ENCODE data around the gene ARID1A. TPM values are rescaled to one million over a fixed set of nuclear protein-coding genes. Genes with fewer than 3 reads are reported as not detected.

Gene ARID1A
- total and polyA plus RNA-seq, 2 of the 4 experiments (the other 2 are of a cell fraction), result 14.0 to 40.7 TPM

- no peaks in the 10 kb centered on the region for H3K27me3 ChIP-seq (ENCODE audit: control insufficient read depth, insufficient read depth, low read length)
- ChIA-PET POLR2A (ENCODE audit: unreplicated experiment) (no interaction called here), CTCF (no interaction called here)
- in situ Hi-C loops (cut with MboI; ENCODE audit: low sequenced_read_pairs), result no loop called here
- H3K4ac ChIP-seq (ENCODE audit: low read depth, low read length), result peak overlapping the region; percentile 34; the same call in 1 of the 2 replicates
- peak overlapping the region; percentile 76 for H3K23ac ChIP-seq (ENCODE audit: low read depth, low read length)
- no peak overlapping the region for H2BK20ac ChIP-seq (ENCODE audit: low read depth, low read length)
- H2BK120ac ChIP-seq (ENCODE audit: low read depth, low read length), result peak overlapping the region; percentile 25; the same call in 1 of the 2 replicates
- WGBS, 2 experiments (ENCODE audit: extremely low coverage in 2 of 2, insufficient read length in 1 of 2), result 93% methylated on average over 2 of the region's 5 CpGs; no CpG with 5 or more reads in 1 of the 2 experiments
- peak overlapping the region; percentile 34; the same call in 1 of the 2 replicates for H3K18ac ChIP-seq (ENCODE audit: low read depth, low read length)
- no peak overlapping the region for H3K9ac ChIP-seq (ENCODE audit: low read depth, low read length)
- no peak overlapping the region for H3K27ac ChIP-seq (ENCODE audit: insufficient read depth, low read length)
- H3K79me1 ChIP-seq (ENCODE audit: low read depth in 1 of 2, low read length in 2 of 2), result peaks cover 4 to 71% of the 10 kb centered on the region in 2 experiments; a peak in 3 of 4 replicates
- H2BK5ac ChIP-seq (ENCODE audit: low read depth, low read length, poor library complexity, severe bottlenecking), result peak overlapping the region; percentile 46
- no peak overlapping the region for H3K4me3 ChIP-seq (ENCODE audit: insufficient read depth, low read depth, low read length)
- H3K4me1 ChIP-seq (ENCODE audit: control insufficient read depth, insufficient read depth, low read length), result peaks cover 46% of the 10 kb centered on the region
- peaks cover 38% of the 10 kb centered on the region for H3K9me1 ChIP-seq (ENCODE audit: insufficient read depth, low read length)
- DNase-seq, result no peak
- H2AK9ac ChIP-seq (replicated peaks; ENCODE audit: low read depth, low read length, poor library complexity), result no peak overlapping the region
- no peak overlapping the region; the same call in 1 of the 2 replicates for H4K5ac ChIP-seq (ENCODE audit: low read depth, low read length)
- intact Hi-C loops (cut with micrococcal nuclease), result no loop called here
- H2BK15ac ChIP-seq (ENCODE audit: low read depth, low read length), result no peak overlapping the region
- no TSS peak for BruUV-seq (replicated peaks)
- H3K56ac ChIP-seq (ENCODE audit: extremely low read depth, insufficient read depth, low read length), result no peak overlapping the region
- TF ChIP-seq CHD1 (IDR thresholded peaks at IDR 0.05; ENCODE audit: low read depth, low read length) (no peak), CTCF (conservative IDR thresholded peaks at IDR 0.05; ENCODE audit: low read depth, low read length) (no peak), USF2 (IDR thresholded peaks at IDR 0.05; ENCODE audit: low read depth, low read length) (no peak), BHLHE40 (IDR thresholded peaks at IDR 0.05; ENCODE audit: low read depth, low read length) (no peak), MAFK (IDR thresholded peaks at IDR 0.05; ENCODE audit: low read depth, low read length) (no peak), MXI1 (IDR thresholded peaks at IDR 0.05; ENCODE audit: borderline replicate concordance, low read depth, low read length) (no peak), POLR2A (IDR thresholded peaks at IDR 0.05; ENCODE audit: low read depth, low read length) (no peak)
- peak overlapping the region; percentile 79 for H2AK5ac ChIP-seq (ENCODE audit: low read depth, low read length)
- H3K4me2 ChIP-seq (ENCODE audit: low read depth, low read length), result no peak overlapping the region
- H3K14ac ChIP-seq (replicated peaks; ENCODE audit: low read depth, low read length), result no peak overlapping the region; the same call in 1 of the 2 replicates
- peaks cover 1% of the 10 kb centered on the region; the same call in 1 of the 2 replicates for H3K36me3 ChIP-seq (ENCODE audit: control insufficient read depth, insufficient read depth, low read length)
- no peak overlapping the region for H2AFZ ChIP-seq (replicated peaks; ENCODE audit: low read length, poor library complexity)
- H4K91ac ChIP-seq (ENCODE audit: insufficient read depth, low read depth, low read length), result no peak overlapping the region
- no peak for ATAC-seq (ENCODE audit: low read depth)
- H4K8ac ChIP-seq (ENCODE audit: low read depth in 2 of 2, low read length in 2 of 2), result peak overlapping the region in 1 of 2 experiments; percentile 46; a peak in 1 of 4 replicates
- dilution Hi-C loops (cut with HindIII; ENCODE audit: low sequenced_read_pairs, unreplicated experiment), result no loop called here
- no peaks in the 10 kb centered on the region for H3K9me3 ChIP-seq (ENCODE audit: control insufficient read depth, insufficient read depth, low read length)
- peaks cover 96% of the 10 kb centered on the region for H4K20me1 ChIP-seq (ENCODE audit: insufficient read depth, low read length)
Observed at GRCh38 chr1:26704629-26705028, 8.8 kb downstream of the ARID1A start.
